Astrocyte of the cerebellum (primary cell): ENCODE data around the gene LYRM9.

Experiments used
- DNase-seq: peaks from one replicate; pipeline ENCODE4 v3.0.0-alpha.2; 2011; ENCODE audit warnings: low read depth
- H3K4me3 ChIP-seq: 2 replicates; pipeline ENCODE4 v1.5.1; 2011; ENCODE audit warnings: mild to moderate bottlenecking, low read depth, low read length, moderate library complexity
- in situ Hi-C: cut with HindIII; loops from 2 replicates; pipeline ENCODE4 v1.10.0; 2017; ENCODE audit warnings: low sequenced_read_pairs
- TF ChIP-seq, protein P1 (sequence below): IDR thresholded peaks from 2 replicates; pipeline ENCODE4 v1.5.1; 2012; ENCODE audit warnings: low read length, low read depth, moderate library complexity, mild to moderate bottlenecking; ENCODE audit errors: missing control alignments

Gene LYRM9

DNA sequence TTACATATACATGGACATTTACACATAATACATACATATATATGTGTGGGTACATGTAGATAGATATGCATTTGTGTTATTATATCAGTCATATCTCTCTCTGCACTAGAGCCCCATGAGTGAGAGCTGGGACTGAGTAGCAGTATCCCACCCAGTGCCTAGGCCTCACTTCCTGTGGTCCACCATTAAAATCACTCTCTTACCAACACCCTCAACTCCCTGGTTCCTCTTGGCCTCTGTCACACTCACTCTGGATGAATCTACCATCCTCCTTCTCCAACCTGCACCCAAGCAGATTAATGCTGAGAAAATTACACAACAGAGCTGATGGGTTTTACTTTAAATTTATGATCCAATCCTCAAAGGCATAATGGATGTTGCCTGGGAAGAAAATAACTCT, 4.9 kb upstream of the LYRM9 start:
- no peak overlapping the region for H3K4me3 ChIP-seq
- DNase-seq = no peak
- TF ChIP-seq, protein P1, sequence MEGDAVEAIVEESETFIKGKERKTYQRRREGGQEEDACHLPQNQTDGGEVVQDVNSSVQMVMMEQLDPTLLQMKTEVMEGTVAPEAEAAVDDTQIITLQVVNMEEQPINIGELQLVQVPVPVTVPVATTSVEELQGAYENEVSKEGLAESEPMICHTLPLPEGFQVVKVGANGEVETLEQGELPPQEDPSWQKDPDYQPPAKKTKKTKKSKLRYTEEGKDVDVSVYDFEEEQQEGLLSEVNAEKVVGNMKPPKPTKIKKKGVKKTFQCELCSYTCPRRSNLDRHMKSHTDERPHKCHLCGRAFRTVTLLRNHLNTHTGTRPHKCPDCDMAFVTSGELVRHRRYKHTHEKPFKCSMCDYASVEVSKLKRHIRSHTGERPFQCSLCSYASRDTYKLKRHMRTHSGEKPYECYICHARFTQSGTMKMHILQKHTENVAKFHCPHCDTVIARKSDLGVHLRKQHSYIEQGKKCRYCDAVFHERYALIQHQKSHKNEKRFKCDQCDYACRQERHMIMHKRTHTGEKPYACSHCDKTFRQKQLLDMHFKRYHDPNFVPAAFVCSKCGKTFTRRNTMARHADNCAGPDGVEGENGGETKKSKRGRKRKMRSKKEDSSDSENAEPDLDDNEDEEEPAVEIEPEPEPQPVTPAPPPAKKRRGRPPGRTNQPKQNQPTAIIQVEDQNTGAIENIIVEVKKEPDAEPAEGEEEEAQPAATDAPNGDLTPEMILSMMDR = no peak
- in situ Hi-C loops = no loop called here

DNA sequence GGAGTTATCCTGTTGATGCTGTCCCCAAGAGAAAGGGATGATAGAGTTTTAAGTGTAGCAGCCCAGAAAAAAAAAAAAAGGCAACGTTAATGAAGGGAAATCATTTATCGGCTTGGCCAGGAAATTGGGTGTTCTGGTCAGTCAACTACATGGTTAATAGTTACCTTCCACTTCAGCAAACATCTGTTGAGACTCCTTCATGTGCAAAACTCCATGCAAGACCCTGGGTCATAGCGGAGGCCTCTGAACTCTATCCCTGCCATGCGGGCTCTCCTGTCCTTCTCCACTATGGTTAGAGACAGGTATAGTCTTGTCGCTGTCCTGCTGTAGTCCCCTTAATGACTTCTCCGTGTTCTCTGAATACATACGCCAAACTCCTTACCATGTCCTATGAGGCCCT, 3.5 kb upstream of the LYRM9 start:
- H3K4me3 ChIP-seq = no peak overlapping the region
- TF ChIP-seq, protein P1 = no peak
- in situ Hi-C loops = no loop called here
- DNase-seq = no peak

DNA sequence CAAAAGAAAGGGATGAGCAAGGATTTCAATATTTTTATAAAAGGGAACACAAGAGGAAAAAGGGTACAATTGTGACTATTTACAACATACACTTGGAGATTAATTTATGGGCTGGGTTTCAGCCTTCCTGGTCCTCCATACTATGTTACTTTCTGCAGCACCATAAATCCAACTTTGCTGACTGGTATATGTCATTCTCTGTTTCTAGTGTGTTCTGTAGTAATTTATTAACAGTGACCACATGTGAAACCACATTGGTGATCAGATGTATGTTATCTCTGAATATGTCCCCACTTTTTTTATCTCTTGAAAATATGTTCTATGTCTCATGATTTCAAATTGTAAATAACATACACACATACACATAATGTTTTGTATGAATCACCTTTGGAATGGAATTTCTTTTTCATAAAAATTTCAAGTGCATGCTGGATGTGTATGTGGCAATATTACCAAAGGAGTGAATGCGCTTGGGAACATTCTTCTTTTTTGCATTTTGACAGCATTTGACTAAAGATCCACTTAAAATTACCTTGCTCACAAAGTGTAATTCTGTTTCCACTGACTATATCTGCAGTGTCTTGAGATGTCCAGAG, 2.9 kb upstream of the LYRM9 start:
- in situ Hi-C loops = no loop called here
- TF ChIP-seq, protein P1 = no peak
- DNase-seq = no peak
- no peak overlapping the region for H3K4me3 ChIP-seq

DNA sequence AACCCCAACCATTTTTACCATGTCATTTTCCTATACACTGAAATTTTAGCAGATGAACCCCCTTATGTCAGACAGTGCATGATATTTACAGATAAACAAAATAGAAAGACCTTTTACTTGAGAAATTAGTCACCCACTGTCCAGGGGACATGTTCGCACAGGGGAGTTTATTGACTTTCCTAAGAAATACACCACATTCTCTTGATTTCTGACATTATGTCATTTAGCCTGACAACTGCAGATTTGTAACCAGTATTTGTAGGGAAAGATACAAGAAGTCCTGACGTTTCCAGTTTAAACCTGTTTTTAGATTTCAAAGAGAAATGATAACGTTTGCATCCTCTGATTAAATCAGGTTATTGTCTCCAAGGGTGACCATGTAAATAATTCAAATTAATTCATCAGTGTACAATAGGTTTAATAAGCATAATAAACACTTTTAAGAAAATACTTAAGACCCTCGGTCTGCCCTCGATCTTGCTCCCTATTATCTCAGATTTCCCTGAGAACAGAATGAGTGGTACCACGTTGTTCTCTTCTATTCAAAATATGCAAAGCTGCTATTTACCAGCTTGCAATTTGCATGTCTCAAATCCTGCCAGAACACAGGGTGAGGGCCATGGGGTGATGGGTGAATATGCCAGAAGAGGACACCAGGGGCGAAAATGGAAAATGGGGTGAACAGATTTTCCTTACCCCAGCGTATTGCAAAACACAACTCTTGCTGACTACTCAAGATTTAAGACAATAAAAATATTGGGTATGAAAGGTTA, 2.1 kb upstream of the LYRM9 start:
- TF ChIP-seq, protein P1 = no peak
- in situ Hi-C loops = no loop called here
- no peak overlapping the region for H3K4me3 ChIP-seq
- DNase-seq = no peak

DNA sequence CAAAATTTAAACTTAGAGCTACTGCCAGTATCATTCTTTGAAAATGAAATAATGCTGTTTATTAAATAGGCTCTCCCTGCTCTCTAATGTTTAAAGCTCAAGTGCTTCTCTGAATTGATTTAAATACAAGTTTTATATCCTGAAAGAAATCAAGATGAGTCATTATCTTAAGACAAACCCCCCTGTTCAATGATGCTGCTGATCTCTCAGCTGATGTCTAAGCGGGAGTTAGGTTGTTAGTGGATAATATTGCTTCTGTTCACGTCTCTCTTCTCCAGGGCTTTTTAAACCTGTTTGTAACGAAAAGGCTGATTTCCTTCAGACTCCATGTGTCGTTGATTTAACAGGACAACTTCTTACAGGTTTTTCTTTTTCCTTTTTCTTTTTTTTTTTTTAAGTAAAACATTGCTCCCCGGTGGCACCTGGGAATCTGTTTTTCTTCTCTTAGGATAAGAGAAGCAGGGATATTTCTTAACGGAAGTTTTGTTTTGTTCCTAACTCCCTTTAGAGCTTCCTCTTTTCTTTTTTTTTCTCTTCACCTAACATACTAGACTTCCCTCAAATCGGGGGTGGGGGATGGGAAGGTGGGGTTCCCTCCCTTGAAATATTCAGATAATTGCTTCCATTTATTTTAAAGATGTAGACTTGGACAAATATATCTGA, 807 bp upstream of the LYRM9 start:
- in situ Hi-C loops = no loop called here
- TF ChIP-seq, protein P1 = no peak
- no peak overlapping the region for H3K4me3 ChIP-seq
- no peak for DNase-seq

DNA sequence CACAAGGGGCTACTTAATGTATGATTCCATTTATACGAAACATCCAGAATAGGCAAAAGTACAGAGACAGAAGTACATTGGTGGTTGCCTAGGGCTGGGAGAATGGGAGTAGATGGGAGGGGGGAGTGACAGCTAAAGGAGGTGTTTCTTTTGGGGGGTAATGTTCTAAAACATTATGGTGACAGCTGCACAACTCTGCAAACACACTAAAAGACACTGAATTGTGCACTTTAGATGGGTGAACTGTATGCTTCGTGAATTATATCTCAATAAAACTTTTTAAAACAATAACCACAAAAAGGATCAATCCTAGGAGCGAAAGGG, 661 bp downstream of the LYRM9 start:
- TF ChIP-seq, protein P1 = no peak
- DNase-seq = no peak

More for the DNA sequence above, 661 bp downstream of the LYRM9 start:
- peak overlapping the region; percentile 53 for H3K4me3 ChIP-seq
- in situ Hi-C loops = no loop called here
